ENCODE measurements around the gene ARHGAP24.

DNA sequence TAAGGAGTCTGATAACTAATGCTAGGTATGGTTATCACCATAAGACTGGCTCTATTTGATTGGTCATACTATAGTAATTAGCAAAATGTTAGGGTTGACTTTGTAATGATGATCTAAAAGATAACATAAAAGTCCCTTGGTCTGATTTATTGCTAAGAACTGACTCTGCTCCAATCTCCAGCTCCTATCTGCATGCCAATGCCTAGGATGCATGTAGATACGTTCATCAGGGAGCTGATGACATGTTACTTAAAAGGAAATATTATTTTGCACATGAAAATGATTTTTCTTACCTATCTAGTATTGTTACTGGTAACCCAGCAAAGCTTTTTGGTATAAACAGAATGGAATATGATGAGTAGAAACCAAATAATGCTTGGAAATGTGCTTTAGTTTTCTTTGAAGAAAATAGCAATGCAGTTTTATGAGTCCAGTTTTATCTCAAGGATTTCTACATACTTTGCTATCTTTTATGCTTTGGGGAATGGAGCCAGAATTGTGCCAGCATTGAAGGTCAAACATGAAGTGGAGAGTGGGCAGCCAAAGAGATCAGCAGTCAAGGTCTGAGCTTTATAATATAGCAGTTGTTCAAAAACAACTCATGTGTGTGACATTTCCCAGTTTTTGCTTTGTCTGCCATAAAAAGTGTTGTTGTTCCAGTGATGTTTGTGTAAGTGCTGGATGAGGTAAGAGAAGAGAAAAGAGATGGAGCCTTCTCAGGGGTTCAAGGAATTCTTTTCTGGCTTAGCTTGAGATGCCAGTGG lies 121.0 kb downstream of the ARHGAP24 start:
- TF ChIP-seq POLR2A (IDR thresholded peaks at IDR 0.05) (no peak), POLR2AphosphoS5 (IDR thresholded peaks at IDR 0.05) (no peak)
- TF ChIP-seq, protein P1, sequence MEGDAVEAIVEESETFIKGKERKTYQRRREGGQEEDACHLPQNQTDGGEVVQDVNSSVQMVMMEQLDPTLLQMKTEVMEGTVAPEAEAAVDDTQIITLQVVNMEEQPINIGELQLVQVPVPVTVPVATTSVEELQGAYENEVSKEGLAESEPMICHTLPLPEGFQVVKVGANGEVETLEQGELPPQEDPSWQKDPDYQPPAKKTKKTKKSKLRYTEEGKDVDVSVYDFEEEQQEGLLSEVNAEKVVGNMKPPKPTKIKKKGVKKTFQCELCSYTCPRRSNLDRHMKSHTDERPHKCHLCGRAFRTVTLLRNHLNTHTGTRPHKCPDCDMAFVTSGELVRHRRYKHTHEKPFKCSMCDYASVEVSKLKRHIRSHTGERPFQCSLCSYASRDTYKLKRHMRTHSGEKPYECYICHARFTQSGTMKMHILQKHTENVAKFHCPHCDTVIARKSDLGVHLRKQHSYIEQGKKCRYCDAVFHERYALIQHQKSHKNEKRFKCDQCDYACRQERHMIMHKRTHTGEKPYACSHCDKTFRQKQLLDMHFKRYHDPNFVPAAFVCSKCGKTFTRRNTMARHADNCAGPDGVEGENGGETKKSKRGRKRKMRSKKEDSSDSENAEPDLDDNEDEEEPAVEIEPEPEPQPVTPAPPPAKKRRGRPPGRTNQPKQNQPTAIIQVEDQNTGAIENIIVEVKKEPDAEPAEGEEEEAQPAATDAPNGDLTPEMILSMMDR (IDR thresholded peaks at IDR 0.05): no peak

Measured in breast epithelium (tissue), 3 donors.